ENCODE results near the gene DACH2. TPM values are rescaled to one million over a fixed set of nuclear protein-coding genes. Genes with fewer than 3 reads are reported as not detected.

Gene DACH2
- total and polyA plus RNA-seq, 2 of the 4 experiments (the other 2 are of a cell fraction): 2.8 to 3.8 TPM

DNA sequence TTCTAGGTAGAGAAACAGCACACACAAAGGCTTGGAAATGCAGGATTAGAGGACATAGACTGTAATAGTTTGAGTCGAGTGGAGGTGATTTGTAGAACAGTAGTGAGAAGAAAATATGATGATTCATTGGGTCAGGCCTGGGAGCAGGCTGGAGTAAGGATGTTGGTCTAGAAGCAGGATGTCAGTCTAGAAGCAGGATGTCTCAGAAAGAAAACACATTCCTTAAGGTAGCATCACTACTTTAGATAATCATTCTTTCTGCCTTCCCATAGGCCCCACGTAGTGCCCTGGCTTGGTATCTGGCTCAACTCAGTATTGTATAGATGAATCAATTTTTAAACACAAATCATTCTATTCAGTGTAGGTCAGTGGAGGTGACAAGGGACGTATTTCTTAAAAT is 11.2 kb upstream of the DACH2 start:
- DNase-seq (peak; percentile 74), ATAC-seq (ENCODE audit: low read depth) (peak; percentile 70)
- H4K8ac ChIP-seq (ENCODE audit: low read depth in 2 of 2, low read length in 2 of 2): no peak overlapping the region
- no peak overlapping the region for H2BK20ac ChIP-seq (ENCODE audit: low read depth, low read length)
- dilution Hi-C loops (cut with HindIII; ENCODE audit: low sequenced_read_pairs, unreplicated experiment): no loop called here
- H4K91ac ChIP-seq (ENCODE audit: insufficient read depth, low read depth, low read length): no peak overlapping the region
- H3K23ac ChIP-seq (ENCODE audit: low read depth, low read length): no peak overlapping the region
- no peak overlapping the region for H3K4me2 ChIP-seq (ENCODE audit: low read depth, low read length)
- no peak overlapping the region for H2AK9ac ChIP-seq (replicated peaks; ENCODE audit: low read depth, low read length, poor library complexity)
- no peaks in the 10 kb centered on the region for H3K9me3 ChIP-seq (ENCODE audit: control insufficient read depth, insufficient read depth, low read length)
- no peak overlapping the region for H2AK5ac ChIP-seq (ENCODE audit: low read depth, low read length)
- 17% methylated on average over 1 of the region's 3 CpGs; no CpG with 5 or more reads in 1 of the 2 experiments for WGBS, 2 experiments (ENCODE audit: extremely low coverage in 2 of 2, insufficient read length in 1 of 2)
- intact Hi-C loops (cut with micrococcal nuclease): no loop called here
- no peak overlapping the region for H3K9ac ChIP-seq (ENCODE audit: low read depth, low read length)
- ChIA-PET POLR2A (ENCODE audit: unreplicated experiment) (no interaction called here), CTCF (no interaction called here)
- no peaks in the 10 kb centered on the region for H3K9me1 ChIP-seq (ENCODE audit: insufficient read depth, low read length)
- H3K4me1 ChIP-seq (ENCODE audit: control insufficient read depth, insufficient read depth, low read length): no peaks in the 10 kb centered on the region
- H3K4me3 ChIP-seq (ENCODE audit: insufficient read depth, low read depth, low read length): no peak overlapping the region
- in situ Hi-C loops (cut with MboI; ENCODE audit: low sequenced_read_pairs): no loop called here
- no peak overlapping the region for H3K56ac ChIP-seq (ENCODE audit: extremely low read depth, insufficient read depth, low read length)
- no peak overlapping the region for H2BK15ac ChIP-seq (ENCODE audit: low read depth, low read length)
- no peak overlapping the region for H3K27ac ChIP-seq (ENCODE audit: insufficient read depth, low read length)
- H3K27me3 ChIP-seq (ENCODE audit: control insufficient read depth, insufficient read depth, low read length): no peaks in the 10 kb centered on the region
- no peaks in the 10 kb centered on the region for H3K36me3 ChIP-seq (ENCODE audit: control insufficient read depth, insufficient read depth, low read length)
- no peak overlapping the region for H4K5ac ChIP-seq (ENCODE audit: low read depth, low read length)
- H2BK5ac ChIP-seq (ENCODE audit: low read depth, low read length, poor library complexity, severe bottlenecking): no peak overlapping the region
- H3K4ac ChIP-seq (ENCODE audit: low read depth, low read length): no peak overlapping the region
- no peaks in the 10 kb centered on the region for H4K20me1 ChIP-seq (ENCODE audit: insufficient read depth, low read length)
- TF ChIP-seq CHD1 (IDR thresholded peaks at IDR 0.05; ENCODE audit: low read depth, low read length) (no peak), BHLHE40 (IDR thresholded peaks at IDR 0.05; ENCODE audit: low read depth, low read length) (no peak), MXI1 (IDR thresholded peaks at IDR 0.05; ENCODE audit: borderline replicate concordance, low read depth, low read length) (no peak), MAFK (IDR thresholded peaks at IDR 0.05; ENCODE audit: low read depth, low read length) (no peak), SMC3 (IDR thresholded peaks at IDR 0.05; ENCODE audit: low read depth, low read length) (no peak), CEBPB (IDR thresholded peaks at IDR 0.05; ENCODE audit: low read depth, low read length) (no peak), RFX5 (IDR thresholded peaks at IDR 0.05; ENCODE audit: low read depth, low read length) (no peak), NFE2L2 (IDR thresholded peaks at IDR 0.05; ENCODE audit: low read depth, low read length) (no peak), POLR2A (IDR thresholded peaks at IDR 0.05; ENCODE audit: low read depth, low read length) (no peak), MAZ (IDR thresholded peaks at IDR 0.05; ENCODE audit: borderline replicate concordance, low read depth, low read length) (no peak), RCOR1 (IDR thresholded peaks at IDR 0.05; ENCODE audit: insufficient replicate concordance, low read length) (no peak), RAD21 (IDR thresholded peaks at IDR 0.05; ENCODE audit: low read length) (no peak), FOS (IDR thresholded peaks at IDR 0.05; ENCODE audit: low read depth, low read length) (no peak)
- TF ChIP-seq, protein P1, sequence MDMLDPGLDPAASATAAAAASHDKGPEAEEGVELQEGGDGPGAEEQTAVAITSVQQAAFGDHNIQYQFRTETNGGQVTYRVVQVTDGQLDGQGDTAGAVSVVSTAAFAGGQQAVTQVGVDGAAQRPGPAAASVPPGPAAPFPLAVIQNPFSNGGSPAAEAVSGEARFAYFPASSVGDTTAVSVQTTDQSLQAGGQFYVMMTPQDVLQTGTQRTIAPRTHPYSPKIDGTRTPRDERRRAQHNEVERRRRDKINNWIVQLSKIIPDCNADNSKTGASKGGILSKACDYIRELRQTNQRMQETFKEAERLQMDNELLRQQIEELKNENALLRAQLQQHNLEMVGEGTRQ (IDR thresholded peaks at IDR 0.05; ENCODE audit: low read depth, low read length): no peak
- TF ChIP-seq, protein P2, sequence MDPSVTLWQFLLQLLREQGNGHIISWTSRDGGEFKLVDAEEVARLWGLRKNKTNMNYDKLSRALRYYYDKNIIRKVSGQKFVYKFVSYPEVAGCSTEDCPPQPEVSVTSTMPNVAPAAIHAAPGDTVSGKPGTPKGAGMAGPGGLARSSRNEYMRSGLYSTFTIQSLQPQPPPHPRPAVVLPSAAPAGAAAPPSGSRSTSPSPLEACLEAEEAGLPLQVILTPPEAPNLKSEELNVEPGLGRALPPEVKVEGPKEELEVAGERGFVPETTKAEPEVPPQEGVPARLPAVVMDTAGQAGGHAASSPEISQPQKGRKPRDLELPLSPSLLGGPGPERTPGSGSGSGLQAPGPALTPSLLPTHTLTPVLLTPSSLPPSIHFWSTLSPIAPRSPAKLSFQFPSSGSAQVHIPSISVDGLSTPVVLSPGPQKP (IDR thresholded peaks at IDR 0.05; ENCODE audit: borderline replicate concordance, low read depth, low read length): no peak
- TF ChIP-seq, protein P3, sequence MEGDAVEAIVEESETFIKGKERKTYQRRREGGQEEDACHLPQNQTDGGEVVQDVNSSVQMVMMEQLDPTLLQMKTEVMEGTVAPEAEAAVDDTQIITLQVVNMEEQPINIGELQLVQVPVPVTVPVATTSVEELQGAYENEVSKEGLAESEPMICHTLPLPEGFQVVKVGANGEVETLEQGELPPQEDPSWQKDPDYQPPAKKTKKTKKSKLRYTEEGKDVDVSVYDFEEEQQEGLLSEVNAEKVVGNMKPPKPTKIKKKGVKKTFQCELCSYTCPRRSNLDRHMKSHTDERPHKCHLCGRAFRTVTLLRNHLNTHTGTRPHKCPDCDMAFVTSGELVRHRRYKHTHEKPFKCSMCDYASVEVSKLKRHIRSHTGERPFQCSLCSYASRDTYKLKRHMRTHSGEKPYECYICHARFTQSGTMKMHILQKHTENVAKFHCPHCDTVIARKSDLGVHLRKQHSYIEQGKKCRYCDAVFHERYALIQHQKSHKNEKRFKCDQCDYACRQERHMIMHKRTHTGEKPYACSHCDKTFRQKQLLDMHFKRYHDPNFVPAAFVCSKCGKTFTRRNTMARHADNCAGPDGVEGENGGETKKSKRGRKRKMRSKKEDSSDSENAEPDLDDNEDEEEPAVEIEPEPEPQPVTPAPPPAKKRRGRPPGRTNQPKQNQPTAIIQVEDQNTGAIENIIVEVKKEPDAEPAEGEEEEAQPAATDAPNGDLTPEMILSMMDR (conservative IDR thresholded peaks at IDR 0.05; ENCODE audit: low read depth, low read length): no peak
- H2BK120ac ChIP-seq (ENCODE audit: low read depth, low read length): no peak overlapping the region
- H2AFZ ChIP-seq (replicated peaks; ENCODE audit: low read length, poor library complexity): no peak overlapping the region
- no peak overlapping the region for H3K14ac ChIP-seq (replicated peaks; ENCODE audit: low read depth, low read length)
- H3K79me1 ChIP-seq (ENCODE audit: low read depth in 1 of 2, low read length in 2 of 2): no peaks in the 10 kb centered on the region
- H3K18ac ChIP-seq (ENCODE audit: low read depth, low read length): no peak overlapping the region
- no TSS peak for BruUV-seq (replicated peaks)

All from IMR-90 (cell line).